GM12878 (cell line): ENCODE results near the gene CWF19L1. TPM values are rescaled to one million over a fixed set of nuclear protein-coding genes. Genes with fewer than 3 reads are reported as not detected.

Experiments used
- ATAC-seq: fragments of 200-7000 bp; cut with Tn5 transposase; 3 replicates; pipeline ENCODE4 v1.9.1; 2020; ENCODE audit warnings: mild to moderate bottlenecking, moderate library complexity
- BruUV-seq: library from RNA; stranded (reverse); fragments of 400-500 nt; replicated peaks from 2 replicates; lab custom pipeline; 2021; lab: Mats Ljungman, UMichigan
- CTCF ChIA-PET: fragments of 300-600 bp; sonication (Branson Sonifier 250); formaldehyde crosslinking; extraction: SDS; loops from one replicate; lab custom pipeline; 2021; ENCODE audit warnings: inconsistent platforms; lab: Yijun Ruan, JAX
- POLR2A ChIA-PET: fragments of 350-600 bp; formaldehyde crosslinking; extraction: SDS; loops from one replicate; lab custom pipeline; 2021; ENCODE audit warnings: inconsistent platforms; lab: Charles Lee
- RAD21 ChIA-PET: fragments of 300-600 bp; sonication (Branson Sonifier 250); formaldehyde crosslinking; loops from one replicate; lab custom pipeline; 2023; ENCODE audit warnings: antibody characterized with exemption; ENCODE audit not compliant: unreplicated experiment; lab: Charles Lee
- SMC1A ChIA-PET: fragments of 300-600 bp; sonication (Branson Sonifier 250); formaldehyde crosslinking; loops from one replicate; lab custom pipeline; 2023; ENCODE audit not compliant: unreplicated experiment, uncharacterized antibody; lab: Charles Lee
- DNase-seq: peaks from one replicate; pipeline ENCODE4 v3.0.0-alpha.2; 2011; ENCODE audit warnings: low read depth, low spot score
- FAIRE-seq: peaks from 3 replicates; lab custom pipeline; 2011; peaks lifted over from hg19 to GRCh38; lab: Jason Lieb, UNC
- H2AFZ ChIP-seq: 2 replicates; pipeline ENCODE4 v1.6.0; 2011; ENCODE audit warnings: low read depth, low read length, control low read depth; ENCODE audit not compliant: control insufficient read depth
- H3K27ac ChIP-seq: 2 replicates; pipeline ENCODE4 v1.5.1; 2011; ENCODE audit warnings: control low read depth; ENCODE audit not compliant: control insufficient read depth, insufficient read depth
- H3K27me3 ChIP-seq, 2 experiments: replicated peaks in 1 of 2; 2 replicates each; pipeline versions ENCODE4 v1.6.0 to v1.6.1; 2011; ENCODE audit warnings: low read length in 1 of 2; ENCODE audit not compliant: control insufficient read depth in 2 of 2, insufficient read depth in 2 of 2
- H3K36me3 ChIP-seq, 2 experiments: 2 replicates each; pipeline ENCODE4 v1.5.1; 2011; ENCODE audit warnings: low read length in 1 of 2; ENCODE audit not compliant: control insufficient read depth in 2 of 2, insufficient read depth in 2 of 2
- H3K4me1 ChIP-seq: 2 replicates; pipeline ENCODE4 v1.6.1; 2011; ENCODE audit warnings: mild to moderate bottlenecking, low read length, moderate library complexity, mixed read lengths; ENCODE audit not compliant: control insufficient read depth, insufficient read depth
- H3K4me2 ChIP-seq: 2 replicates; pipeline ENCODE4 v1.6.0; 2011; ENCODE audit warnings: control low read depth; ENCODE audit not compliant: control insufficient read depth, insufficient read depth
- H3K4me3 ChIP-seq: fragments of 200-600 bp; sonication (generic); 2 replicates; pipeline ENCODE4 v1.5.1; 2016
- H3K79me2 ChIP-seq: 2 replicates; pipeline ENCODE4 v1.6.0; 2011; ENCODE audit warnings: low read length; ENCODE audit not compliant: control insufficient read depth, insufficient read depth
- H3K9ac ChIP-seq: 2 replicates; pipeline ENCODE4 v1.8.0; 2011; ENCODE audit warnings: low read length, control low read depth, mixed read lengths; ENCODE audit not compliant: control insufficient read depth, insufficient read depth
- H3K9me3 ChIP-seq: replicated peaks from 3 replicates; pipeline ENCODE4 v1.5.1; 2011; ENCODE audit warnings: mild to moderate bottlenecking, low read length; ENCODE audit not compliant: control insufficient read depth, insufficient read depth
- H4K20me1 ChIP-seq: 2 replicates; pipeline ENCODE4 v1.6.0; 2011; ENCODE audit not compliant: control insufficient read depth, insufficient read depth
- BACH1 ChIP-seq: fragments of 450-650 bp; IDR thresholded peaks from 2 replicates; pipeline ENCODE4 v1.6.1; 2017; ENCODE audit warnings: mild to moderate bottlenecking, borderline replicate concordance
- BCL3 ChIP-seq: IDR thresholded peaks from 2 replicates; pipeline ENCODE4 v1.6.1; 2011; ENCODE audit warnings: borderline replicate concordance, low read depth, mild to moderate bottlenecking, moderate library complexity, low read length; ENCODE audit not compliant: insufficient read depth, poor library complexity, severe bottlenecking
- BHLHE40 ChIP-seq, 2 experiments: fragments of 450-650 bp in 1 of 2; IDR thresholded peaks; 2 replicates each; pipeline ENCODE4 v1.6.1; 2011 to 2017; ENCODE audit warnings: low read depth in 2 of 2, borderline replicate concordance in 1 of 2, improper control_type of control experiment in 1 of 2, low read length in 1 of 2, mild to moderate bottlenecking in 1 of 2
- EP300 ChIP-seq, 2 experiments: fragments of 150-350 bp in 1 of 2; IDR thresholded peaks; 2 replicates each; pipeline ENCODE4 v1.6.1; 2011 to 2012; ENCODE audit warnings: low read depth in 2 of 2, low read length in 2 of 2, borderline replicate concordance in 1 of 2, improper control_type of control experiment in 1 of 2, inconsistent platforms in 1 of 2; ENCODE audit not compliant: control insufficient read depth in 1 of 2
- JUNB ChIP-seq: IDR thresholded peaks from 2 replicates; pipeline ENCODE4 v1.6.1; 2016; ENCODE audit warnings: antibody characterized with exemption, mild to moderate bottlenecking
- TCF3 ChIP-seq: IDR thresholded peaks from 2 replicates; pipeline ENCODE4 v1.6.1; 2012; ENCODE audit warnings: low read depth, mild to moderate bottlenecking, low read length, borderline replicate concordance; ENCODE audit not compliant: insufficient read depth
- WGBS: methylation state at CpG from one replicate; pipeline ENCODE4 v1.1.6; 2016; ENCODE audit warnings: low lambda C conversion rate; ENCODE audit not compliant: insufficient replicate concordance, insufficient coverage; ENCODE audit errors: missing lambda C conversion rate; 5-methylcytosine and 5-hydroxymethylcytosine counted together
- in situ Hi-C: fragments of 300-500 bp; cut with MboI; formaldehyde crosslinking; loops from 9 replicates; pipeline ENCODE4 v1.14.3; 2018; ENCODE audit warnings: mixed read lengths
- intact Hi-C: fragments of 100-400 bp; cut with micrococcal nuclease; formaldehyde crosslinking; loops from one replicate; pipeline ENCODE4 v1.14.2; 2022; ENCODE audit not compliant: unreplicated experiment
- polyA plus RNA-seq, 11 experiments: library from polyadenylated mRNA; depleted of rRNA in 4 of 11; unstranded in 6 of 11; stranded (reverse) in 5 of 11; fragments of >200 nt; fragmentation: Nextera tagmentation in 4 of 11; fragmentation: Illumina TruSeq in 1 of 11; extraction: Ambion mirVana in 4 of 11; extraction: Trizol in 1 of 11; gene quantifications; 1 replicate in 1 of 11; 2 replicates in 10 of 11; pipeline versions ENCODE4 v1.2.1 to v1.2.3, GENCODE V29; 2011 to 2016; ENCODE audit warnings: inconsistent platforms in 2 of 11, missing spikeins in 2 of 11, low read depth in 1 of 11
- total RNA-seq, 4 experiments: library from RNA; depleted of rRNA in 3 of 4; stranded (reverse); fragments of >200 nt in 3 of 4; fragmentation: Illumina TruSeq in 1 of 4; extraction: Trizol in 1 of 4; gene quantifications; 2 replicates each; pipeline versions ENCODE4 v1.2.1 to v1.2.3, GENCODE V29; 2013 to 2021
- TF ChIP-seq, protein P1 (sequence below): fragments of 450-650 bp; formaldehyde crosslinking; IDR thresholded peaks from 2 replicates; pipeline ENCODE4 v1.4.0; 2020; ENCODE audit warnings: mild to moderate bottlenecking, moderate library complexity

CWF19L1 gene
- total and polyA plus RNA-seq, 10 of the 15 experiments (the other 5 are each of a cell fraction or from before 2014, with no cell fraction given), result 30.2 to 51.7 (median 38.1) TPM

DNA sequence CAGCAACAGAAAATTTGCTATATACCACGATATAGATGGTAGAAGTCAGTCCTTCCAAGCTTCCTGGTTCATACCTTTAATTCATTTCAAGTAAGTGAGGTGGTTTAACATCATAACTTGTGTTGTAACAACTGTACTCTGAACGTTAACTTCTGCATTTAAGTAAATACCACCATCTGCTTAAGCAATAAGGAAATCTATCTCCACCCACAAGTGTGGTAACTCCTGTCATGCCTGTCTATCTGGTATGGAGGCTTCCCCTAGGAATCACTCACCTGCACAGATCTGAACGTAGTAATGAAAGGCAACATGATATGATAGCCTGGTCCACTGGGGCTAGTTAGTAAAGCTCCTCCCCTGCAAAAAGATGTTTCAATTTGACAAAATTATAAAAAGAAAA, 84.0 kb downstream of the CWF19L1 start:
- CTCF ChIA-PET, result interaction anchor here (0.6 to 1.6 kb wide), 5 partner anchors 9 to 338 kb away, joined by 3 to 5 read pairs (median 4); no protein-coding TSS in a partner anchor
- POLR2A ChIA-PET, result interaction anchor here (2.4 kb wide), 1 partner anchor 8 kb away, joined by 7 read pairs; no protein-coding TSS in a partner anchor
- intact Hi-C loops (loop anchor here (10.0 kb wide), 2 partner anchors 209 to 339 kb away; no protein-coding TSS in a partner anchor), in situ Hi-C loops (no loop called here)
- no peaks in the 10 kb centered on the region for H3K9me3 ChIP-seq
- no TSS peak for BruUV-seq
- peaks cover 47% of the 10 kb centered on the region for H3K79me2 ChIP-seq
- RAD21 ChIA-PET, result interaction anchor here (1.6 to 1.7 kb wide), 2 partner anchors 13 to 338 kb away, joined by 4 to 5 read pairs; no protein-coding TSS in a partner anchor
- no peak overlapping the region for H2AFZ ChIP-seq
- H3K4me3 ChIP-seq, result no peak overlapping the region
- WGBS, result 33% methylated on average over 3 of the region's 3 CpGs
- H3K4me2 ChIP-seq, result peak overlapping the region; percentile 52
- H3K4me1 ChIP-seq, result peaks cover 12% of the 10 kb centered on the region
- no peak overlapping the region for H3K27ac ChIP-seq
- no peak for FAIRE-seq
- H3K9ac ChIP-seq, result 0 out of 2 replicates have a peak overlapping the region, but pooled peaks have one; percentile 12
- no peak for ATAC-seq
- peaks cover 0 to 7% of the 10 kb centered on the region in 2 experiments; a peak in 1 of 4 replicates for H3K36me3 ChIP-seq
- no peaks in the 10 kb centered on the region for H3K27me3 ChIP-seq
- H4K20me1 ChIP-seq, result no peaks in the 10 kb centered on the region
- no peak for DNase-seq
- SMC1A ChIA-PET, result interaction anchor here (1.0 to 2.5 kb wide), 6 partner anchors 9 to 42 kb away, joined by 3 to 15 read pairs (median 6); no protein-coding TSS in a partner anchor
- no peak for TF ChIP-seq BHLHE40 (IDR thresholded peaks at IDR 0.05; ENCODE audit: borderline replicate concordance in 1 of 2, low read depth in 2 of 2, low read length in 1 of 2)
- TF ChIP-seq, all 136 proteins: peak for 0

DNA sequence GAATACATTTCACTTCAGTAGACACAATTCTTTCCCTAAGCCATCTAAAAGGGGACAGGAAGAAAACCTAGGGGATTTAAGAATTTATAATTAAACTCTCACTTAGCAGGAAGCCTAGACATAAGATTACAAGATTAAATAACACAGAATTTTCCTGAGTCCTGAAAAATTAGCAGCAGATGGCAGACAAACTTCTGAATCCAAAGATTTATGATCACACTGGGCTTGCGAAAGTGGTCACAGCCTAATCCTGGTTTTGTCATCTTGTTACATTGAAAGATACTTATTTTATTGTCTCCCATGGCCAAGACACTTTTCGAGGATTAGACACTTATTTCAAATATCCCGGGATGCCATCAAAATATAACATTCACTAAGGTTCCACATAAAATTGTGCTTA, 84.5 kb downstream of the CWF19L1 start:
- no TSS peak for BruUV-seq
- in situ Hi-C loops (no loop called here), intact Hi-C loops (loop anchor here (10.0 kb wide), 2 partner anchors 208 to 338 kb away; no protein-coding TSS in a partner anchor)
- SMC1A ChIA-PET, result no interaction called here
- Histone ChIP-seq H3K27ac (no peak overlapping the region), H3K9me3 (no peaks in the 10 kb centered on the region), H3K4me3 (no peak overlapping the region), H3K36me3 (peaks cover 0 to 5% of the 10 kb centered on the region in 2 experiments; a peak in 1 of 4 replicates), H4K20me1 (no peaks in the 10 kb centered on the region), H2AFZ (no peak overlapping the region), H3K27me3 (no peaks in the 10 kb centered on the region), H3K4me1 (peaks cover 12% of the 10 kb centered on the region), H3K4me2 (no peak overlapping the region; the same call in 1 of the 2 replicates), H3K9ac (no peak overlapping the region; the same call in 1 of the 2 replicates), H3K79me2 (peaks cover 45% of the 10 kb centered on the region)
- ATAC-seq, result no peak
- POLR2A ChIA-PET, result no interaction called here
- no peak for FAIRE-seq
- RAD21 ChIA-PET, result interaction anchor here (0.8 kb wide), 1 partner anchor 11 kb away, joined by 3 read pairs; no protein-coding TSS in a partner anchor
- no peak for DNase-seq
- CTCF ChIA-PET, result interaction anchor here (1.2 to 1.5 kb wide), 2 partner anchors 8 to 337 kb away, joined by 3 to 4 read pairs; no protein-coding TSS in a partner anchor
- WGBS, result 96% methylated on average over 3 of the region's 3 CpGs
- no peak for TF ChIP-seq TCF3
- TF ChIP-seq, protein P1, sequence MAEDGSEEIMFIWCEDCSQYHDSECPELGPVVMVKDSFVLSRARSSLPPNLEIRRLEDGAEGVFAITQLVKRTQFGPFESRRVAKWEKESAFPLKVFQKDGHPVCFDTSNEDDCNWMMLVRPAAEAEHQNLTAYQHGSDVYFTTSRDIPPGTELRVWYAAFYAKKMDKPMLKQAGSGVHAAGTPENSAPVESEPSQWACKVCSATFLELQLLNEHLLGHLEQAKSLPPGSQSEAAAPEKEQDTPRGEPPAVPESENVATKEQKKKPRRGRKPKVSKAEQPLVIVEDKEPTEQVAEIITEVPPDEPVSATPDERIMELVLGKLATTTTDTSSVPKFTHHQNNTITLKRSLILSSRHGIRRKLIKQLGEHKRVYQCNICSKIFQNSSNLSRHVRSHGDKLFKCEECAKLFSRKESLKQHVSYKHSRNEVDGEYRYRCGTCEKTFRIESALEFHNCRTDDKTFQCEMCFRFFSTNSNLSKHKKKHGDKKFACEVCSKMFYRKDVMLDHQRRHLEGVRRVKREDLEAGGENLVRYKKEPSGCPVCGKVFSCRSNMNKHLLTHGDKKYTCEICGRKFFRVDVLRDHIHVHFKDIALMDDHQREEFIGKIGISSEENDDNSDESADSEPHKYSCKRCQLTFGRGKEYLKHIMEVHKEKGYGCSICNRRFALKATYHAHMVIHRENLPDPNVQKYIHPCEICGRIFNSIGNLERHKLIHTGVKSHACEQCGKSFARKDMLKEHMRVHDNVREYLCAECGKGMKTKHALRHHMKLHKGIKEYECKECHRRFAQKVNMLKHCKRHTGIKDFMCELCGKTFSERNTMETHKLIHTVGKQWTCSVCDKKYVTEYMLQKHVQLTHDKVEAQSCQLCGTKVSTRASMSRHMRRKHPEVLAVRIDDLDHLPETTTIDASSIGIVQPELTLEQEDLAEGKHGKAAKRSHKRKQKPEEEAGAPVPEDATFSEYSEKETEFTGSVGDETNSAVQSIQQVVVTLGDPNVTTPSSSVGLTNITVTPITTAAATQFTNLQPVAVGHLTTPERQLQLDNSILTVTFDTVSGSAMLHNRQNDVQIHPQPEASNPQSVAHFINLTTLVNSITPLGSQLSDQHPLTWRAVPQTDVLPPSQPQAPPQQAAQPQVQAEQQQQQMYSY (CRISPR knock-in tag), result no peak
- no peak for TF ChIP-seq JUNB
- no peak for TF ChIP-seq EP300 (IDR thresholded peaks at IDR 0.05; ENCODE audit: borderline replicate concordance in 1 of 2, control insufficient read depth in 1 of 2, low read depth in 2 of 2, low read length in 2 of 2)
- TF ChIP-seq BCL3, result no peak
- TF ChIP-seq BACH1, result no peak
